Measurements from ENCODE around the gene MYO3B. TPM values are rescaled to one million over a fixed set of nuclear protein-coding genes. Genes with fewer than 3 reads are reported as not detected.

Gene MYO3B
- total and polyA plus RNA-seq, 7 donors = 0.34 TPM; not detected in 6

- intact Hi-C loops (cut with DNase I) = no loop called here
- TF ChIP-seq CTCF (IDR thresholded peaks at IDR 0.05) (no peak), POLR2AphosphoS5 (IDR thresholded peaks at IDR 0.05) (no peak), POLR2A (IDR thresholded peaks at IDR 0.05) (no peak), EP300 (IDR thresholded peaks at IDR 0.05) (no peak)
- 79 to 88% methylated on average over 3 of the region's 3 CpGs for WGBS, 2 donors
- Histone ChIP-seq H3K36me3 (no peaks in the 10 kb centered on the region), H3K4me3 (no peak overlapping the region), H3K27me3 (no peaks in the 10 kb centered on the region), H3K4me1 (no peaks in the 10 kb centered on the region), H3K27ac (no peak overlapping the region), H3K9me3 (no peaks in the 10 kb centered on the region)
- no peak for DNase-seq
Measured at GRCh38 chr2:170196963-170197362, 19.0 kb downstream of the MYO3B start.

- 94 to 96% methylated on average over 1 of the region's 1 CpG for WGBS, 2 donors
- intact Hi-C loops (cut with DNase I) = no loop called here
- H3K9me3 ChIP-seq = no peaks in the 10 kb centered on the region
- TF ChIP-seq POLR2AphosphoS5 (IDR thresholded peaks at IDR 0.05) = no peak
- no peak for TF ChIP-seq CTCF (IDR thresholded peaks at IDR 0.05)
- TF ChIP-seq POLR2A (IDR thresholded peaks at IDR 0.05) = no peak
- DNase-seq = no peak
- no peak overlapping the region for H3K4me3 ChIP-seq
- H3K4me1 ChIP-seq = no peaks in the 10 kb centered on the region
- no peaks in the 10 kb centered on the region for H3K27me3 ChIP-seq
- no peaks in the 10 kb centered on the region for H3K36me3 ChIP-seq
- no peak overlapping the region for H3K27ac ChIP-seq
Measured at GRCh38 chr2:170201275-170201674, 23.3 kb downstream of the MYO3B start.

- no peaks in the 10 kb centered on the region for H3K27me3 ChIP-seq
- TF ChIP-seq POLR2A (IDR thresholded peaks at IDR 0.05) = no peak
- no peak for TF ChIP-seq CTCF (IDR thresholded peaks at IDR 0.05)
- TF ChIP-seq EP300 (IDR thresholded peaks at IDR 0.05) = no peak
- TF ChIP-seq POLR2AphosphoS5 (IDR thresholded peaks at IDR 0.05) = no peak
- no peaks in the 10 kb centered on the region for H3K9me3 ChIP-seq
- H3K36me3 ChIP-seq = no peaks in the 10 kb centered on the region
- no peak overlapping the region for H3K27ac ChIP-seq
- 85 to 86% methylated on average over 3 of the region's 3 CpGs for WGBS, 2 donors
- no peak overlapping the region for H3K4me3 ChIP-seq
- H3K4me1 ChIP-seq = no peaks in the 10 kb centered on the region
- intact Hi-C loops (cut with DNase I) = no loop called here
- DNase-seq = no peak
Measured at GRCh38 chr2:170201734-170202393, 23.9 kb downstream of the MYO3B start.

GRCh38 chr2:170202437-170202836, 24.5 kb downstream of the MYO3B start:
- Histone ChIP-seq H3K9me3 (no peaks in the 10 kb centered on the region), H3K27me3 (no peaks in the 10 kb centered on the region), H3K4me1 (no peaks in the 10 kb centered on the region), H3K27ac (no peak overlapping the region), H3K4me3 (no peak overlapping the region), H3K36me3 (no peaks in the 10 kb centered on the region)
- intact Hi-C loops (cut with DNase I) = no loop called here
- WGBS, 2 donors = 71 to 81% methylated on average over 1 of the region's 1 CpG
- TF ChIP-seq EP300 (IDR thresholded peaks at IDR 0.05) = no peak
- no peak for TF ChIP-seq POLR2A (IDR thresholded peaks at IDR 0.05)
- no peak for TF ChIP-seq POLR2AphosphoS5 (IDR thresholded peaks at IDR 0.05)
- TF ChIP-seq CTCF (IDR thresholded peaks at IDR 0.05) = no peak
- no peak for DNase-seq

Measured in sigmoid colon (tissue), 7 donors.